NCI-H128 (cell line): ENCODE data around the gene ADAP2.
"Not testable (repeated sequence)": the region's sequence is repeated elsewhere in the genome, so short reads cannot be mapped to it uniquely, and the experiment has no call there.

ENCODE experiments used
- DNase-seq: peaks from one replicate; lab custom pipeline; 2025; ENCODE audit not compliant: unreplicated experiment; lab: John Stamatoyannopoulos, UW

ADAP2 gene

GRCh38 chr17:30965686-30966085, 43.9 kb downstream of the ADAP2 start:
- no peak for DNase-seq

GRCh38 chr17:30967911-30968310, 46.2 kb downstream of the ADAP2 start:
- DNase-seq = not testable (repeated sequence)

DNA sequence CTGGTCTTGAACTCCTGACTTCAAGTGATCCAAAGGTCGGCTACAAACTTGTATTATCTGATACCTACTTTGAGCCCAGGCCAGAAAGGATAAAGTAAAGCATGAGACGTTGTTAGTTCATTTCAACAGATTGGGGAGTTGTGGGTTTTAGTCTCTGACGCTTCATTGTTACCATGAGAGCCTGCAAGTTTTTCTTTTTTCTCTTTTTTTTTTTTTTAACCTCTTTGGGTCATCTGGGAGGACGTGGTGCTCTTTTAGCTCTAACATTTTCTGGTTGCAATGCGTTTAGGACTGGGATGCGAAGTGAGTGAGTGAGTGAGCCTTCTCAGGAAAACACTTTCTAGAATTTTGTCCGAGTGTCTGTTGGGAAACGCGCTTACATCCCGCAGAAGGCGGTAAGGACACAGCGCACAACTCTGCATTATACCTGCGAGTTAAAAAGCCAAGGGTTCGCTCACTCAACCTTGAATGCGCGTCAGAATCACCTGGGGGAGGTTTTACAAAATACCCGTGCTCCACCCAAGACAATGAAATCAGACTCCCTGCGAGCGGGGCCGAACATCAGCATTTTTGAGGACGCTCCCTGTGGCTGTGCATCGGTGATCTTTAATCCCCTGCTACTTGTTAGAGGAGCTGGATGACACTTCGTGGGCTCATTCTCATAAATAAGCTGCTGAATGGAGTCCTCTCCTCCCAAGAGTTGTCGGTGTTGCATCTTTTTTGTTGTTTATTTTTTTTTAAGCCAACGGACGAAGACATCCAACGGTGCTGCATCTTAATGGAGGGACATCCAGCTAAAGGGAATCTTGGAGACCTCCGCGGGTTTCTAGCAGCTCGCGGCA, 48.5 kb downstream of the ADAP2 start:
- no peak for DNase-seq

DNA sequence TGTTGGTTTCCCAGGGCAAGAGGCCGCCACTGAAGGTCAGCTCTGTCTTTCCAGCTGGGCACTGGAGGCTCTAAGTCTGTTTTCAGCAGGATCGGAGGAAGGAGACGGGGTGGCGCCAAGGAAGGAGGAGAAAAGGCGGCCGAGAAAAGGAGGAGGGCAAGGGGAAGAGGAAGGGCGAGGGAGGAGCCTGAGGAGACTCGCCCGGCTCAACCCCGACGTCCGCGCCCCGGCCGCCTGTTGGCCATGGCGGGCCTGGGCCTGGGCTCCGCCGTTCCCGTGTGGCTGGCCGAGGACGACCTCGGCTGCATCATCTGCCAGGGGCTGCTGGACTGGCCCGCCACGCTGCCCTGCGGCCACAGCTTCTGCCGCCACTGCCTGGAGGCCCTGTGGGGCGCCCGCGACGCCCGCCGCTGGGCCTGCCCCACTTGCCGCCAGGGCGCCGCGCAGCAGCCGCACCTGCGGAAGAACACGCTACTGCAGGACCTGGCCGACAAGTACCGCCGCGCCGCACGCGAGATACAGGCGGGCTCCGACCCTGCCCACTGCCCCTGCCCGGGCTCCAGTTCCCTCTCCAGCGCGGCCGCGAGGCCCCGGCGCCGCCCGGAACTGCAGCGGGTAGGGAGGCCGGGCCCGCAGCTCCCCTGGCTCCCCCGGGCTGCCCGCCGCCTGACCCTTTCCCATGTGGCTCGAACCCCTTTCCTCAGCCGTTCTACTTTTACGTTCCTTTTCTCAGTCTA, 49.3 kb downstream of the ADAP2 start, which contains the start of gene RNF135:
TSS of gene RNF135 (plus strand) at position 209 of the 737 bp plus-strand sequence. CDS start at position 244, 35 bp downstream.
- no peak for DNase-seq

DNA sequence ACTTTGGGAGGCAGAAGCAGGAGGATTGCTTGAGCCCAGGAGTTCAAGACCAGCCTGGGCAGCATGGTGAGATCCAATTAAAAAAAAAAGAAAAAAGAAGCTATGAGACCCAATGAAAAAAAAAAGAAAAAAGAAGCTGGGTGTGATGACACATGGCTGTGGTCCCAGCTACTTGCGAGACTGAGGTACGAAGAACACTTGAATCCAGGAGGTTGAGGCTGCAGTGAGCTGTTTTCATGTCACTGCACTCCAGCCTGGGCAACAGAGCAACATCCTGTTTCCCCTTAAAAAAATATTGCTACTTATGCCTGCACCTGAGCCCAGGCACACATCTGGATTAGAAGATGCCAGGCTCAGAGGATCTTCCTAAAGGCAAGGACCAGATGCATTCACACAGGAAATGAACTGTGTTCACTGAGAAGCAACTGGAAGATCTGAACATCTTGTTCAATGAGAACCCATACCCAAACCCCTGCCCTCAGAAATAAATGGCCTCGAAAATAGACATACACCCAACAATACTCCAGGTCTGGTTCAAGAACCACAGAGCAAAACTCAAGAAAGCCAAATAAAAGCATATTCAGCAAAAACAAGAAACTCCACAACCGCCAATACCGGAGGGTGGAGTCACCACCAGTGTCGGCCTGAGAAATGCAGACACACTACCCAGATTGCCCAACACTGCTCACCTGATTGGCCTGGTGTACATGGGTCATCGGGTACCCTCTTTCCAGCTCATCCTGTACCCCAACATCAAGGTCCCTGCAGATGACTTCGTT, 53.5 kb downstream of the ADAP2 start:
- DNase-seq = no peak

- DNase-seq = not testable (repeated sequence)
These were observed 58.2 kb downstream of the ADAP2 start for GRCh38 chr17:30979919-30980318.

- no peak for DNase-seq
These were observed 60.1 kb downstream of the ADAP2 start for GRCh38 chr17:30981531-30982519.

DNA sequence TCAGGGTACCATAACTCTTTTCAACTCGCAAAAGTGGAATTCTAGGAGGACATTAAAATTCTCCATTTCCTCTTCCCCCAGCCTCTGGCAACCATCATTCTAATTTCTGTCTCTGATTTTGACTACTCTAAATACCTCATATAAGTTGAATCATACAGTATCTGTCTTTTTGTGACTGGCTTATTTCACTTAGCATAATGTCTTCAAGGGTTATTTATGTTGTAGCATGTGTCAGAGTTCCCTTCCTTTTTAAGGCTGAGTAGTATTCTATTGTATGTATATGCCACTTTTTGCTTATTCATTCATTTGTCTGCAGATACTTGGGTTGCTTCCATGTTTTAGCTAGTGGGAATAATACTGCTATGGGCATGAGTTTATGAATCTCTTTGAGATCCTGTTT, 61.1 kb downstream of the ADAP2 start:
- no peak for DNase-seq

DNA sequence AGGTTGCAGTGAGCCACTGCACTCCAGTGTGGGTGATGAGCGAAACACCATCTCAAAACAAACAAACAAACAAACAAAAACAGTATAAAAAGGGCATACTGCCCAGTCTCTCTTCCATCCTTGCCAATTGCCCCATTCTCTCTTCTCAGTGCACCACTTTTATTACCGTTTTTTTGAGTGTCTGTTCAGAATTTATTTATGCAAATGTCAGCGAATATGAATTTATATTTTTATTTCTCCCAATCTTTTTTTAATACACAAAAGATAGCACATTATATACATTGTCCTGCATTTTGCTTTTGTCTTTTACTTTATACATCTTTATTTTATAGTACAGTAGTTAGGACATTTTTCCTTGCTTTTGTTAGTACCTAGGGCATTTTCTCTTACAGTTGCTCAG, 68.7 kb downstream of the ADAP2 start:
- DNase-seq = no peak

DNA sequence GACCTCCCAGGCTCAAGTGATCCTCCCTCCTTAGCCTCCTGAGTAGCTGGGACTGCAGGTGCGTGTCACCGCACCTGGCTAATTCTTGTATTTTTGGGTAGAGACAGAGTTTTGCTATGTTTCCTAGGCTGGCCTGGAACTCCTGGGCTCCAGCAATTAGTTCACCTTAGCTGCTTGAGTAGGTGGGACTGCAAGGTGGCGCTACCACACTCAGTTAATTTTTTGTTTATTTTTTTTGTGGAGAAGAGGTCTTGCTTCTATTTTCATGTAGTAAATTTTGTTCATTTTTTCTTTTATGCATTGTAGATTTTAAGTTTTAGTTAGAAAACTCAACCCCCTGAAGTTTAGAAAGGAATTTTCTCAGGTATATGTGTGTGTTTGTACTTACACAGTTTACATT, 70.8 kb downstream of the ADAP2 start:
- DNase-seq = no peak

- DNase-seq = no peak
These were observed 73.6 kb downstream of the ADAP2 start for GRCh38 chr17:30995347-30995746.

GRCh38 chr17:30996486-30996885, 74.7 kb downstream of the ADAP2 start:
- no peak for DNase-seq

GRCh38 chr17:30997270-30997669, 75.5 kb downstream of the ADAP2 start:
- no peak for DNase-seq

DNA sequence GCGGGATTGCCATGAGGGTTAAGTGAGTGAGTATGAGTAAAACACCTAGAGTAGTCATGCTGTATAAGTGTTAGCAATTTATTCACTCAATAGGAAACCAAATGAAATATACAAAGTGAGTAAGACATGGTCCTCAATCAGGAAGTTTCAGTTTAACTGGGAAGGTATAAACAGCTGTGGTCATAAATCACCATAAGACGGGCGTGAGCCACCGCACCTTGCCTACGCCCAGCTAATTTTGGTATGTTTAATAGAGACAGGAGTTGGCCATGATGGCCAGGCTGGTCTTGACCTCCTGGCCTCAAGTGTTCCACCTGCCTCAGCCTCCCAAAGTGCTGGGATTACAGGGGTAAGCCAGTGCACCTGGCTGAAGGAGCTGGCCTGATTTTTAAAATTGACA, 76.1 kb downstream of the ADAP2 start:
- DNase-seq = no peak

- no peak for DNase-seq
These were observed 80.3 kb downstream of the ADAP2 start for GRCh38 chr17:31002047-31002446.

- DNase-seq = no peak
These were observed 81.6 kb downstream of the ADAP2 start for GRCh38 chr17:31003225-31003866.

DNA sequence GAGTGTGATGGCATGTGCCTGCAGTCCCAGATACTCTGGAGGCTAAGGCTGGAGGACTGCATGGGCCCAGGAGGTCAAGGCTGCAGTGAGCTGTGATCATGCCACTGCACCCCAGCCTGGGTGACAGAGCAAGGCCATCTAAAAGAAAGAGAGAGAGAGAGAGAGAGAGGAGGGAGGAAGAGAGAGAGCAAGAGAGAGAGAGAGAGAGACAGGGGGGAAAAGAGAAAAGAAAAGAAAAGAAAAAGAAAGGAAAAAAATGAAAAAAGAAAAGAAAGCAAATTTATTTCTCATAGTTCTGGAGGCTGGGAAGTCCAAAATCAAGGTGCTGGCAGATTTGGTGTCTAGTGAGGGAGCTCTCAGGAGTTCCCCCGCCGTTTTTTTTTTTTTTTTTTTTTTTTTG, 82.4 kb downstream of the ADAP2 start:
- no peak for DNase-seq

- DNase-seq = no peak
These were observed 86.1 kb downstream of the ADAP2 start for GRCh38 chr17:31007695-31008373.

GRCh38 chr17:31008374-31009041, 86.8 kb downstream of the ADAP2 start:
- DNase-seq = no peak
